ENCODE results near the gene FGD6.
"Not testable (repeated sequence)": the region's sequence is repeated elsewhere in the genome, so short reads cannot be mapped to it uniquely, and the experiment has no call there.

The FGD6 gene

GRCh38 chr12:95204141-95204866 lies 13.0 kb downstream of the FGD6 start:
- no peak for DNase-seq

- no peak for DNase-seq
Observed at GRCh38 chr12:95203487-95204030, 13.7 kb downstream of the FGD6 start.

DNA sequence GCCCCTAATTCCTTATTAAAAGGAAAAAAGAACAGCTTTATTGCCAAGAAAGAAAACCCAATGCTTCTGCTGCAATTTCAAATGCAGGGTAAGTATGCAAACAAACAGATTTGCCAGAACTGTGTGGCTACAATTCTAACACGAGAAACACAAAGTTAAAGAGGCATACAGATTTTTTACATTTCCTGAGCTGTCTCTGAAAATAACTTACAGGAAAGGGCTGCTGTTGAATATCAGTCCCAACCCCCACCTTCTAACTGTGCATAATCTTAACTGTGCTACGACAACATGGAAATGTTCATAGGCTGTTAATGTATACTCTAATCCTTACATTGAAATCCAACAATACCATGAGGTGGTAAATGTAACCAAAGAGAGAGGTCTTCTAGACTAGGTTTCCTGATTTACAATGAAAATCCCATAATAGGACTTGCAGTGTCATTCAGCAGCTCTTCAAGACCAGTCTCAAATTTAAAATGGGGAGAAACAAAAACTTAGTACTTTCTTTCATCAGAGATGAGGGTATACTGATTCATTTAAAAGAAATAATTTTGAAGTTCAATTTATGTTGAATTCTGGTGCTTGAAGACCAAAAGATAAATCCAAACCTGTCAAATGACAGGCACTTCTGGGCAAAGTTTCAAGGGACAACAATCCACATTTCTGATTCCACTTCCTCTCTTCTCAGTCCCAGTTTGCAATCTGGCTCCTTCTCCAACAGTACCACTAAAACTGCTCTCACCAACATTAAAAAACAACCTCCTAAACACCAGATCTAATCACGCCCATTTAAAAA lies 14.4 kb downstream of the FGD6 start:
- DNase-seq = no peak

GRCh38 chr12:95201056-95201670 lies 16.1 kb downstream of the FGD6 start:
- DNase-seq = no peak

DNA sequence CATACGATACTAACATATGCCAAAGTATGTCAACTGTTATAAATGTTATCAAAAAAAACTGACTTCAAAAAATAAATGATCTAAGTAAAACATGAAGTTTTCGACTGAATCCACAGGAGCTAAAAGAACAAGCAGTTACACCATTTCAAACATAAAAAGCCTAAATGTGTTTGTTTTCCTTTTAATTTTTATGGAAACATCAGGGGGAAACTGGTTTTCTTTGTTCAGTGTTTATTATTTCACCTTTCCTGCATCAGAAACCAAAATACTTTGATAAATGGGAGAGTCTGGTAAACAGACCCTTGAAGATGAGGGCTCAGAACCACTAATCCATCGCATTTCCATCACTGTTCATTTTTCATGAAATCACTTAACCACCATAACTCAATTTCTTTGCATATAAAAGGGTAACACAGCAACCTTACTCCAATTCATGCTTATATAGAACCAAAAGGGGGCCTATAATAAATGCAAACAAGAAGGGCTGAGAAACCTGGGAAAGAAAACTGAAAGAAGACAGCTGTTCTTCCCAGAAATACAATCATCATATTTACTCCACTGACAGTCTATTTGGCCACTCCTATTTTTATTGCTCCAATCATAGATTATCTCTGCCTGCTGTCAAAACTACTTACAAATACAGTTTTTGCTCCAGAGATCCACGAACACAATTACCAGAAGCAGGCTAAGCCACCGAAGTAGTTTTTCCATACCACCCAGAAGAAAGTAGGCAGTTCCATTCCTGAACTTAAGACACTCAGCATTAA lies 17.0 kb downstream of the FGD6 start:
- no peak for DNase-seq

DNA sequence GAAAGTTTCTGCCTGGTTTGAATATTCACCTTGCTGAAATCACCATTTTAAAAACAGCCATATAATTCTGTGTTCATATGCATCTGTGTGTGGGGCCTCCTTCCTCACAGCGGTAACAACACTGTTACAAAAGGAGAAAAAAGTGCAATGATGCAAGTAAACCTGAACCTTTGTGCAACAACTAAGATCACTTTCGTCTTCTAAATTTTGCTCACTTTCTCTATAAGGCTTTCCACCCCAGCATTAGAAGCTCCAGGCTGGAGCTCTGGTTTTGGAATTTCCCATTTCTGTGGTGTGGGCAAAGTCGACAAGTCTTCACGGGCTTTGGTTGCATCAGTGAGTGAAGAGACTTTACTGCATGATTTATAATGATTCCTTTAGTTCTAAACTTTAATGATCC lies 18.4 kb downstream of the FGD6 start:
- no peak for DNase-seq

DNA sequence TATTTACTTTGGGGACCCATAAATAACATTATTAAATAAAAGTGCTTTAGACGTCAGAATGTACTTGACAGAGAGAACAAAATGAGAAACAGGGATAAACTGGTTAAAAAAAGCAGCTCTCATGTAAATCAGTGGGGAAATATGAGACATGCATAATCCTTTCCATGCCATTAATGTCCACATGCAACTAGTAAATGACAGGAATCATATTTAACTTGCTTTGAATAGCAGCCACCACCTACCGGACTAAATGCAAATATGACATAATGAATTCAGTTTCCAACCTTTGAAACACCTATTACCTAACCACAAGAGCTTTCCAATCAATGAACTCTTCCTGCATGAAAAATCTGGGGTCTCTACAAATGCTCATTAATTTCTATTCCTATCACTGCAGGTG lies 19.6 kb downstream of the FGD6 start:
- no peak for DNase-seq

- DNase-seq = not testable (repeated sequence)
Observed at GRCh38 chr12:95196875-95197569, 20.2 kb downstream of the FGD6 start.

- DNase-seq = no peak
Observed at GRCh38 chr12:95195122-95195521, 22.1 kb downstream of the FGD6 start.

- no peak for DNase-seq
Observed at GRCh38 chr12:95193139-95193538, 24.1 kb downstream of the FGD6 start.

GRCh38 chr12:95192271-95192670 lies 25.0 kb downstream of the FGD6 start:
- no peak for DNase-seq

GRCh38 chr12:95191060-95191696 lies 26.1 kb downstream of the FGD6 start:
- DNase-seq = no peak

DNA sequence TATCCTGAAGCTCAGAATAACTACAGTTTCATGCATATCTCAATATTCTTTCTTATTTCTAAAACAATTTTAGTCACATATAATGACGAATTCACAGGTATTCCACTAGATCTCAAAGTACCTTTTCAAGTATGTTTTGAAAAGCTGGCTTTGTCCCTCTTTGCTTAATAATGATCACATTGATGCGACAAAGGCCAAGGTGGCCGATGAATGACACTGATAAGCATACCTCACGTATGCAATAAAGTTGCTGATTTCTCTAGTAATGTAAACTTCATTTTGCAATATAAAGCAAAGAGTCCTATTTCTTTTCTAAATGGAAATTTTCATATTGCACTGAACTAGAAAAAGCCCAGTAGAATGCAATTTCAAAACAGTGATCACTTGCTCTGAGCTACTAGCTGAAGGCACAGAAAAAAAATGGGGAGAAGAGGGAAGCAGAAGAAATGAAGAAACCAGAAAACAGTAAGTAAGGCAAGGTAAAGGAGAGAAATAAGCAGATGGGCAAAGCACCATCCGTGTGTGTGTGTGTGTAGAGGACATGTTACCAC lies 29.3 kb downstream of the FGD6 start:
- DNase-seq = no peak

GRCh38 chr12:95185854-95186253 lies 31.4 kb downstream of the FGD6 start:
- no peak for DNase-seq

- DNase-seq = no peak
Observed at GRCh38 chr12:95185072-95185471, 32.2 kb downstream of the FGD6 start.

GRCh38 chr12:95184121-95184520 lies 33.1 kb downstream of the FGD6 start:
- DNase-seq = no peak

DNA sequence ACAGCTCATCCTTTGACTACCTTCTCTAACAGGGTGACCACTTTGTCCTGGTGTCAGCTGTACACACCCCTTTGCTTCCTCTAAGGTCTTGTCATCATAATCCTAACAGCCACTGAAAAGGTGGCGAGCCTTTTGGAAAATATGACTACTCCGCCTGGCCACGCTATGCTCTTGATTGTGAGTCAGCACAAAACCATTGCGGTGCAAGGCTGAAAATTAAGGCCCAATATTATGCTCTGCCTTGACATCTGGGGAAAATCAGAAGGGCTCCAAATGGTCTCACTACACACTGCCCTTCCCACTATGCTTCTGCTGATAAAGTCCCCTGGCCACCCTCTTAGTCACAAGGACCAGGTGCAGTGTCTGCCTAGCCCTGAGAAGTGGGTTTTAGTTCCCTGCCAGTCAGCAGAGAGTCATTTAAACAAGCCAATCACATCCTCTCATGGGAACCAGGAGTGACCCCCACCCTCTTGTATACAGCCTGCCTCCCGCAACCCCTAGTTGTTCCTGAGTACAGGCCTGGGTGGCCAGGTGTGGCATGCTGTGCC lies 34.3 kb downstream of the FGD6 start:
- DNase-seq = no peak

GRCh38 chr12:95181103-95181502 lies 36.2 kb downstream of the FGD6 start:
- DNase-seq = no peak

- DNase-seq = no peak
Observed at GRCh38 chr12:95179011-95179410, 38.3 kb downstream of the FGD6 start.

DNA sequence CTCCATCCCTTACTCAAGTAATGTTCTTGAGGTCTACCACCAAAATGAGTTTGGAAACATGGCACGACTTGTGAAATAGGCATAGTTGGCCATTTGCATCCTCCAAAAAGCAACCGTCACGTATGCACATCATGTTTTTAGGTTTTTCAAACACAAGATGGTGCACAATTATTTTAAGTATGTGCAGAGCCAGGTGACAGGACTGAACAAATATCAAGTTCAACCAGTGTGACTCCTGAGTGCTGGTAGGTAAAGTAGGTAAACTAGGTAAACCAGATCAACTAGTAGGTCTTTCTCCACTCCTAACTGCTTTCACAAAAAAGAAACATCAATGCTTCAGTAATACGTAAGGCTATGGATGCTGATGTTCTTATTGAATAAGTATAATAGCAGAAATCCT lies 39.1 kb downstream of the FGD6 start:
- DNase-seq = no peak

GRCh38 chr12:95177201-95177768 lies 40.0 kb downstream of the FGD6 start:
- no peak for DNase-seq

Data from NCI-H1694 (cell line).